PC-9 (cell line): ENCODE measurements around the gene TRAF3.

Experiments
- CTCF ChIP-seq: fragments of 200-600 bp; sonication (generic); conservative IDR thresholded peaks from 2 replicates; pipeline ENCODE4 v1.6.1; 2017; ENCODE audit warnings: mixed run types, antibody characterized with exemption, mild to moderate bottlenecking, moderate library complexity
- EZH2 ChIP-seq: fragments of 200-600 bp; sonication (generic); IDR thresholded peaks from 2 replicates; pipeline ENCODE4 v1.8.0; 2017; ENCODE audit warnings: antibody characterized with exemption, low read depth

- TF ChIP-seq CTCF (no peak), EZH2 (no peak)
Observed at GRCh38 chr14:102928412-102929240, 151.4 kb downstream of the TRAF3 start.
